Esophagus mucosa (tissue), 1 donor: Measurements from ENCODE around the gene ZNF554. TPM values are rescaled to one million over a fixed set of nuclear protein-coding genes. Genes with fewer than 3 reads are reported as not detected.

Source experiments
- ATAC-seq: fragments of 200-7000 bp; cut with Tn5 transposase; one replicate; pipeline ENCODE4 v1.9.1; 2020
- total RNA-seq: library from RNA; stranded (reverse); gene quantifications from one replicate; pipeline ENCODE4 v1.2.4, GENCODE V29; 2023
- donor health status: DM: yes; HTN: yes; CAD: no.

ZNF554 gene
- total RNA-seq, 1 donor from 2014 or later: 2.7 TPM

DNA sequence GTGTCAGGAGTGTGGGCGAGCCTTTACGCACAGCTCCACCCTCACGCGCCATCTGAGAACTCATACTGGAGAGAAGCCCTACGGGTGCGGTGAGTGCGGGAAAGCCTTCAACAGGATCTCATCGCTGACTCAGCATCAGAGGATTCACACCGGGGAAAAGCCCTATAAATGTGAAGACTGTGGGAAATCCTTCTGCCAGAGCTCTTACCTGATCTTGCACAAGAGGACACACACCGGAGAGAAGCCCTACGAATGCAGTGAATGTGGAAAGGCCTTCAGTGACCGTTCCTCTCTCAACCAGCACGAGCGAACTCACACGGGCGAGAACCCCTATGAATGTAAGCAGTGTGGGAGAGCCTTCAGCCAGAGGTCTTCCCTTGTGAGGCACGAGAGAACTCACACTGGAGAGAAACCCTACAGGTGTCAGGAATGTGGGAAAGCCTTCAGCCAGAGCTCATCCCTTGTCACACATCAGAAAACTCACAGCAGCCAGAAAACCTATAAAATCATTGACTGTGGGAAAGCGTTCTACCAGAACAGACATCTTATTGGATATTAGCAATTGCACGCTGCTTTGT lies 14.7 kb downstream of the ZNF554 start:
- no peak for ATAC-seq

- no peak for ATAC-seq
These were observed 17.8 kb downstream of the ZNF554 start for GRCh38 chr19:2837430-2837829.

DNA sequence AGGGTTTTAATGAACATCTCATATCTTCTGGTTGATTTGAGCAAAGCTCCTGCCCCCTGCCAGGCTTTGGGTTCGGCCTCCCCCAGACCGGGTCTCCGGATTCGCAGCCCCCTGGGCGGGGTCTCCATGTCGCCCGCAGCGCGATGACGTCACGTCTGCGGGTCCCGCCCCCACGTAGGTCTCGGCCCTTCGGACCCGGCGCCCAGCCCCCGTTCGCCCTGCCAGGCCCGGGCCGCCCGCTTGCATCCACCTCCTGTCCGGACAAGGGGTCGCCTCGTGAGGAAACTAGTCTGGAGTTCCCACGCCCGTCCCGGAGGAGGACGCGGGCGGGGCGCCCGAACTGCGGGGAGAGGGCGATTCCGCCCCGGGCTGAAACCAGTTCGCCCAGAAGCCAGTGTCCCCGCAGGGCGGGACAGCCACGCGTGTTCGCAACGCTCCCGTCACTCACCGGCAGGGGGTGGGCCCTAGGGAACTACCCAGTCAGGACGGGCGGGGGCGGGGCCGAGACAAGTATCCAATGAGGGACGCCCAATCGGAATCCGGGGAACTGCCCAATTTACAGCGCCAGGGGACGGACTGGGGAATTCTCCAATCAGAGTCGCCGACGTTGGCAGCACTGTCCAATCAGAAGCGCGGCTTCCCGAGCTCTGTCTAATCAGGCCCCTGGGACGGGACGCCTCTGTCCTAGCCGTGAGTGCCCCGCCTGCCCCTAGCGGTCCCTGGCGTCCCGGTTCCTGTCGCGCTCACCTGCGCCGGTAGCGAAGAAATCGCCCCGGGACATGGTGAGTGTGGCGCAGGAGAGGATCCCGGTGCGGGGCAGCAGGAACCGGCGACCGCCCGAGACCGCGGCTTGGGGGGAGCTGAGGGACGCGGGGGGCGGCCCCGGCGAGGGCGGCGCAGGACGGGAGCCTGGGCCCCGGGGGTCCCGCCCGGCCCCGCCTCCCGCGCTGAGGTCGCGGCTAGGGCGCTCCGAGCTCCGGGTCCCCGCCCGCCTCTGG lies 21.4 kb downstream of the ZNF554 start, which contains the start of gene ZNF555:
Gene ZNF555, plus strand, starts transcription at position 682 of the 998 bp plus-strand sequence. Its CDS starts 98 bp downstream, at position 780.
- peak; percentile 99 for ATAC-seq

- peak; percentile 19 for ATAC-seq
These were observed 22.3 kb downstream of the ZNF554 start for GRCh38 chr19:2841855-2842574.

GRCh38 chr19:2845107-2845506 lies 25.4 kb downstream of the ZNF554 start:
- no peak for ATAC-seq

- ATAC-seq: no peak
These were observed 26.7 kb downstream of the ZNF554 start for GRCh38 chr19:2846180-2846894.

- ATAC-seq: no peak
These were observed 27.8 kb downstream of the ZNF554 start for GRCh38 chr19:2847507-2847906.

DNA sequence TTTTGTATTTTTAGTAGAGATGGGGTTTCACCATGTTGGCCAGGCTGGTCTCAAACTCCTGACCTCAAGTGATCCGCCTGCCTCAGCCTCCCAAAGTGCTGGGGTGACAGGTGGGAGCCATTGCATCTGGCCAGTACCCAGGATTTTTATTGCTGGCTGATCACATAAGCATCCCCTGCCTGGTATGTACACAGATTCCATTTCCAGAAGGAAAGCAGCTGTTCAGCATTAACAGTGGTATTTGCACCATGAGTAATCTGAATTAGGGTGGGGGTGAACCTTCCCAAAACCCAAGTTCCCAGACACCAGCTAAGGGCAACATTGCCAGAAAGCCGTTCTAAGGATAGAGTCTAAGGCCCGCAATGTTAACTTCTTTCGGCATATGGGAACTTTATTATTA lies 28.9 kb downstream of the ZNF554 start:
- ATAC-seq: no peak

DNA sequence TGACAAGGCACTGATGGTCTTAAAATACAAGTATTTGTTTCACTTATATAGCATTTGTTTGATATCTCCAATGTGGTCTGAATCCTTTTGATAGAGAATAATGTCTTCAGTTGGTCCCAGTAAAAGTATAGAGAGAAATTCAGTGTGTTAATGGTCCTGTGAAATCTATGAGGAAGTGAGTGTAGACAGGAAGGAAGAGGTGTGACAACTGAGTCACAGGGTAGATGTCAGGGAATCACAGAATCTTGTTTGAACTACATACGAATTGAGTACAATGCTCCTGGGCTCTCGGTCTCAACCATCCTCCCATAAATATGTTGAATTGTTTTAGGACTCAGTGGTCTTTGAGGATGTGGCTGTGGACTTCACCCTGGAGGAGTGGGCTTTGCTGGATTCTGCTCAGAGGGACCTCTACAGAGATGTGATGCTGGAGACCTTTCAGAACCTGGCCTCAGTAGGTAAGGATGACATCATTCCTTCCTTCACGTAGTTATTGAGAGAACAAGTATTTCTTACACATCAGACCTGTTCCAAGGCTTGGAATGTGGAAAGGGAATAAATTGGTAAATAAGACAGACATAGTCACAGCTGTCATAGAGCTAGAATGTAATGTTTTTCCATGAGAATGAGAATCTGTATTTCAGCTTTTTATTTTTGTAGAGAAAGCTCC lies 30.7 kb downstream of the ZNF554 start:
- no peak for ATAC-seq

DNA sequence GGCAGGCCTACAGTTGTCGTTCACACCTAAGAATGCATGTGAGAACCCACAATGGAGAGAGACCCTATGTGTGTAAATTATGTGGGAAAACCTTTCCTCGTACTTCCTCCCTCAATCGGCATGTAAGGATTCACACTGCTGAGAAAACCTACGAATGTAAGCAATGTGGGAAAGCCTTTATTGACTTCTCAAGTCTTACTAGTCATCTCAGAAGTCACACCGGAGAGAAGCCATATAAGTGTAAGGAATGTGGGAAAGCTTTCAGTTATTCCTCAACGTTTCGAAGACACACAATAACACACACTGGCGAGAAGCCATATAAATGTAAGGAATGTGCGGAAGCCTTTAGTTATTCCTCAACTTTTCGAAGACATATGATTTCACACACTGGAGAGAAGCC lies 32.9 kb downstream of the ZNF554 start:
- ATAC-seq: no peak

GRCh38 chr19:2853015-2853606 lies 33.4 kb downstream of the ZNF554 start:
- ATAC-seq: no peak

DNA sequence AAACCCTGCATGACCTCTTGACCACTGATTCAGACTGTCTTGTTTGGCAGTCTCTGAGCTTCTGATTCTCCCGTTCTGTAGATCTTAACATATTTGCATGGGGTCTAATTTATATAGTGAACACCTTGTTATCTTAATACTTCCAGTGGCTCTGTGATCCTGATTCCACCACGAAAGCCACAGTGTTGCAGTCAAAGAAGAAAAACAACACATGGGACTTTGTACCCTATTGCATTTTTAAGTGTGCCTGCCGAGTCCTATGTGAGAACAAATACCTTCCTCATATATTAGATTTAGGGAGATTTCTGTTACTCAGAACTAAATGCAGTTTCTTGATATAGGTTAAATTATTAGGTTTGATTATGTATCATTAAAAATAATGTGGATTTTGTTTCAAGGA lies 35.2 kb downstream of the ZNF554 start:
- ATAC-seq: no peak

GRCh38 chr19:2856457-2857050 lies 36.9 kb downstream of the ZNF554 start:
- ATAC-seq: no peak

DNA sequence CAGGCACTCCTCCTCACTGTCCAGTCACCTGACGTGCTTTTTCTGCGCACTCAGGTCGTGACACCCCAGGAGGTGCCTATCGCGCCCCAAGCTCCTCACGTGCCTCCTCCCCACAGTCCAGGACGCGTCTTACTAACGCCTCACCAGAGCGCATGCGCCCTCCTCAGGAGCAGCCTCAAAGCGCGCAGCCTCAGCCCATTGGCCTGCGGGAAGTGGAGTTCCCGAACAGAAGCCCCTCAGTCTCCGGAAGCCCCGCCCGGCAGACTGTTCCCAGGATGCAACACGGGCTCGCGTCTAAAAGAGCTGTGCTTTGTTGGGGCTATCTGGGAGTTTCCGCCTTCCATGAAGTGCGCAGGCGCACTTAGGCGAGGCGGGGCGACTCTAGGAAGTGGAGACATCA lies 39.2 kb downstream of the ZNF554 start:
- no peak for ATAC-seq

GRCh38 chr19:2863816-2864215 lies 44.1 kb downstream of the ZNF554 start:
- ATAC-seq: no peak

GRCh38 chr19:2865334-2866100 lies 45.8 kb downstream of the ZNF554 start:
- no peak for ATAC-seq

DNA sequence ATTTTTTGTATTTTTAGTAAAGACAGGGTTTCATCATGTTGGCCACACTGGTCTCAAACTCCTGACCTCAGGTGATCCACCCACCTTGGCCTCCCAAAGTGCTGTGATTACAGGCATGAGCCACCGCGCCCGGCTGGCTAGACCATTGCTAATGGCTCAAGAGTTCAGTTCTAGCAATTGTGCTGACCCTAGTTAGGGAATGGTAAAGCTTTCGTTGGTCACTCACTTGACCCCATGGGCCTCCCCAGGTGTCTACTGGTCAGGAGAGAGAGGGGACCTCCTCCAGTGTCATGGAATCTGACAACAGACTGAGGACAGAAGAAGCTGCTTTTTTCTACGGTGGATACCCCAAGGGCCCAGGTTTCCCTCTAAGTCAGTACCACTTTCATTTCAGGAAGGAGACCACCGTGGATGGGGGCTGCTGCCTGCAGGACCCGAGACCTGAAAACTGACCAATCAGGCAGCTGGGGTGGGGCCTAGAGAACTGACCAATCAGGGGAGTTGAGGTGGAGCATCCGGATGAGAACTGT lies 46.9 kb downstream of the ZNF554 start:
- no peak for ATAC-seq

GRCh38 chr19:2867025-2867991 lies 47.6 kb downstream of the ZNF554 start, which contains the start of gene ZNF556:
Gene ZNF556, plus strand, starts transcription at chr19:2867335. Its CDS starts 87 bp downstream, at chr19:2867422.
- peak; percentile 99 for ATAC-seq

DNA sequence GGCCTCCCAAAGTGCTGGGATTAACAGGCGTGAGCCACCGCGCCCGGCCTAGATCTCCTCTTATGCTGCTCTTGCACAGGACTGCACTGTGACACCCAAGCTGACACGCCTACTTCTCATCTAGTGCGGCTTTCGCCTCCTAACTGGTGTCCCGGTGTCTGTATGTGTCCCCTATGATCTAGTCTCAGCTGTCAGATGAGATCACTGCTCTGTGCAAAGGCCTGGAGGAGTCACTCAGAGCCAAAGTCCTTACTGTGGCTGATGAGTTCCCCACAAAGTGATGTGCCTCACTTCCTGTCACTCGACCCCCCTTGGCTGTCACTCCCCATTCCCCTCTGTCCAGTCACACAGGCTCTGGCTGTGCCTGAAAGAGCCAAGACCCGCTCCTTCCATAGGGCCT lies 50.0 kb downstream of the ZNF554 start:
- no peak for ATAC-seq
